Mesothelial cell of epicardium (in vitro differentiated cells): ENCODE data around the gene PRKAR1B. TPM values are rescaled to one million over a fixed set of nuclear protein-coding genes. Genes with fewer than 3 reads are reported as not detected.

Source experiments
- DNase-seq, 2 experiments: peaks; one replicate each; pipeline ENCODE4 v3.0.0; 2021; ENCODE audit warnings: low spot score in 2 of 2; ENCODE audit not compliant: unreplicated experiment in 2 of 2
- H3K27ac Mint-ChIP-seq: 2 replicates; pipeline ENCODE4 v1.8.0; 2021; ENCODE audit warnings: mixed read lengths
- H3K27me3 Mint-ChIP-seq: 2 replicates; pipeline ENCODE4 v1.8.0; 2021; ENCODE audit warnings: low read depth, mixed read lengths
- H3K36me3 Mint-ChIP-seq: 2 replicates; pipeline ENCODE4 v1.8.0; 2021; ENCODE audit warnings: mixed read lengths
- H3K4me1 Mint-ChIP-seq: 2 replicates; pipeline ENCODE4 v1.8.0; 2021; ENCODE audit warnings: mixed read lengths
- H3K4me3 Mint-ChIP-seq: 2 replicates; pipeline ENCODE4 v1.8.0; 2021; ENCODE audit warnings: mild to moderate bottlenecking, moderate library complexity, mixed read lengths
- H3K9me3 Mint-ChIP-seq: 2 replicates; pipeline ENCODE4 v1.8.0; 2021; ENCODE audit warnings: mixed read lengths
- CTCF ChIP-seq: fragments of 200-600 bp; sonication (generic); IDR thresholded peaks from one replicate; pipeline ENCODE4 v1.5.0; 2021; ENCODE audit warnings: antibody characterized with exemption; ENCODE audit not compliant: unreplicated experiment
- total RNA-seq: library from RNA; stranded (reverse); gene quantifications from 3 replicates; pipeline ENCODE4 v1.2.1, GENCODE V29; 2021

PRKAR1B gene
- total RNA-seq, 1 donor from 2014 or later = 50.6 TPM

GRCh38 chr7:713488-714230 is 13.4 kb downstream of the PRKAR1B start:
- H3K4me3 Mint-ChIP-seq = peak overlapping the region; percentile 62
- peaks cover 3% of the 10 kb centered on the region for H3K9me3 Mint-ChIP-seq
- peaks cover 9% of the 10 kb centered on the region for H3K36me3 Mint-ChIP-seq
- peak overlapping the region; percentile 5 for H3K27ac Mint-ChIP-seq
- peak in 1 of 2 experiments; percentile 36 for DNase-seq
- TF ChIP-seq CTCF = no peak
- peaks cover 17% of the 10 kb centered on the region for H3K4me1 Mint-ChIP-seq
- H3K27me3 Mint-ChIP-seq = no peaks in the 10 kb centered on the region

- Mint-ChIP-seq H3K4me3 (peak overlapping the region; percentile 62), H3K27me3 (no peaks in the 10 kb centered on the region), H3K36me3 (peaks cover 8% of the 10 kb centered on the region), H3K9me3 (no peaks in the 10 kb centered on the region), H3K27ac (peak overlapping the region; percentile 5), H3K4me1 (peaks cover 17% of the 10 kb centered on the region)
- TF ChIP-seq CTCF = no peak
- peak in 1 of 2 experiments; percentile 34 for DNase-seq
These were observed 14.0 kb downstream of the PRKAR1B start for GRCh38 chr7:713139-713457.

- H3K27me3 Mint-ChIP-seq = no peaks in the 10 kb centered on the region
- peak in 1 of 2 experiments; percentile 38 for DNase-seq
- TF ChIP-seq CTCF = no peak
- H3K9me3 Mint-ChIP-seq = no peaks in the 10 kb centered on the region
- peaks cover 17% of the 10 kb centered on the region for H3K4me1 Mint-ChIP-seq
- H3K27ac Mint-ChIP-seq = peak overlapping the region; percentile 21
- peaks cover 13% of the 10 kb centered on the region for H3K36me3 Mint-ChIP-seq
- H3K4me3 Mint-ChIP-seq = peak overlapping the region; percentile 62
These were observed 14.5 kb downstream of the PRKAR1B start for GRCh38 chr7:712381-713138.

GRCh38 chr7:711922-712380 is 15.1 kb downstream of the PRKAR1B start:
- H3K27me3 Mint-ChIP-seq = no peaks in the 10 kb centered on the region

More at GRCh38 chr7:711922-712380, 15.1 kb downstream of the PRKAR1B start:
- Mint-ChIP-seq H3K4me3 (peak overlapping the region; percentile 68), H3K27ac (no peak overlapping the region), H3K36me3 (peaks cover 18% of the 10 kb centered on the region), H3K9me3 (no peaks in the 10 kb centered on the region), H3K4me1 (peaks cover 17% of the 10 kb centered on the region)
- DNase-seq = peak in 1 of 2 experiments; percentile 38
- no peak for TF ChIP-seq CTCF
